Amniotic epithelial cell (primary cell): Measurements from ENCODE around the gene ZNF117.
"Not testable (repeated sequence)": the region's sequence is repeated elsewhere in the genome, so short reads cannot be mapped to it uniquely, and the experiment has no call there.

Experiments
- DNase-seq: peaks from one replicate; pipeline ENCODE4 v3.0.0-alpha.2; 2010; ENCODE audit warnings: low read depth

Gene ZNF117

GRCh38 chr7:64990936-64991335 lies at the start of gene ZNF117:
Gene ZNF117, minus strand, starts transcription at chr7:64991036.
- DNase-seq = no peak

- DNase-seq = peak; percentile 13
These were observed 47.9 kb upstream of the ZNF117 start for GRCh38 chr7:65038767-65039166.

DNA sequence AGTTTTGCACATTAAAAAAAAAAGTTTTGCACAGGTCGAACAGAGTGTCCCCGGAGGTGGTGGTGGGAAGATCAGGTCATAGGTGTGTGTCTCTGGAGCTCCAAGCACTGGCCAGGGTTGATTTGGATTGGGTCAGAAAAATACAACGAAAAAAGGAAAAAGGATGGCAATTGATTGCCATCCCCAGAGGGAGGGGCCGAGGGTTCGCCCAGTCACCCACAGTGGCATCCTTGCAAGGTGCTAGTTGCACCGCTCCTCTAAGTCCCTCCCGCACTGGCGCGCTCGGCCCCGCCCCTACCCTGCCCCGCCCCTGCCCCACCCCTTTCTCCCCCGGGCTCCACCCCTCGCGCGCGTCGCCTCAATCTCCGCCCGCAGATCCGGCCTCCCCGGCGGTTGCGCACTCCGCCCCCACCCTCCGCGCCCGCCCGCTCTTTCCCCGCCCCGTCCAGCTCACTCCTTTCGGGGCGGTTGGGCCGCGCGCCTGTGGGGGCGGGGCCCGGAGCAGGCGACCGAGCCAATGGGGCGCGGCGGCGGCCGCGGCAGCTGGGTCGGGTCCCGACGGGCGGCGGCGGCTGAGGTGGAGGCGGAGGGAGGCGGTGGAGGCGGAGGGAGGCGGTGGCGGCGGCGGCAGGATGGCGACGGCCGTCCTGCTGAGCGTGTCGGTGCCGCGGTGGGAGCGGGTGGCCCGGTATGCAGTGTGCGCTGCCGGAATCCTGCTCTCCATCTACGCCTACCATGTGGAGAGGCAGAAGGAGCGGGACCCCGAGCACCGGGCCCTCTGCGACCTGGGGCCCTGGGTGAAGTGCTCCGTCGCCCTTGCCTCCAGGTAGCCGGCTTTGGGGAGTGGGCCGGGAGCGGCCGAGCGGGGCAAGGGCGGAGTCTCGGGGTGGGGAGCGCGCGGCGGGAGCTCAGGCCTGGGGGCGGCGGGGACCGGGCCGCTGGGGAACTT lies 47.2 kb upstream of the ZNF117 start:
- peak; percentile 86 for DNase-seq

DNA sequence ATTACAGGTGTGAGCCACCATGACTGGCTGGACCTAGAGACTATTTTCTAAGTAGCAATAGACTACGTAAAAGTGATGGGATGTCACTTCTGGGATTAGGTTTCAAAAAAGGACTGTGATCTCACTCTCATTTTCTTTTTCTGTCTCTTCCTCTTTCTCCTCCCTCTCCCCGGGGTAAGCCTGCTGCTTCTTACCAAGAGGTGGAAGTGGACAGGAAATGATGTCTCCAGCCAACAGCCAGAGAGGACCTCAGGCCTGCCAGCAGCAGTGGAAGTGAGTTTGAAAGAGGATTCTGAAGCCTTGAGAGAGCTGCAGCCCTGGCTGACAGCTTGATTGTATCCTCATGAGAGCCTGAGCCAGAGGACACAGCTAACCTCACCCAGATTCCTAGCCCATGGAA lies 45.7 kb upstream of the ZNF117 start:
- DNase-seq = not testable (repeated sequence)

- not testable (repeated sequence) for DNase-seq
These were observed 44.6 kb upstream of the ZNF117 start for GRCh38 chr7:65035469-65035868.

DNA sequence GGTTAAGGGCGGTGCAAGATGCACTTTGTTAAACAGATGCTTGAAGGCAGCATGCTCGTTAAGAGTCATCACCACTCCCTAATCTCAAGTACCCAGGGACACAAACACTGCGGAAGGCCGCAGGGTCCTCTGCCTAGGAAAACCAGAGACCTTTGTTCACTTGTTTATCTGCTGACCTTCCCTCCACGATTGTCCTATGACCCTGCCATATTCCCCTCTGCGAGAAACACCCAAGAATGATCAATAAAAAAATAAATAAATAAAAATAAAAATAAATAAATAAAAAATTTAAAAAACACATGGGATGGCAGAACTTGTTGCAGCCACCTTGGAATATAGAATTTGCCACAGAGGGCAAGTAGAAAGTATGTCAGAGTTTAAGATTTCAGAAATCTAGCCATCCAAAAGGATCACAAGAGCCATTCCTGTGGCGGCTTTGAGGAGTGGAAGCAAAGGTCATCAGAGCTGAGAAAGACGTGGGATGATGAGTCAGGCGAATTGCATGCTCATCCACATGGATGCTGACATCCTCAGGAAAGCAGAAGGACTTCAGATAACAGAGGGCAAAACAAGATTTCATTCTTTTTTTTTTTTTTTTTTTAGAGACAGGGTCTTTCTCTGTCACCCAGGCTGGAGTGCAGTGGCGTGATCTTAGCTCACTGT lies 43.4 kb upstream of the ZNF117 start:
- peak; percentile 88 for DNase-seq

DNA sequence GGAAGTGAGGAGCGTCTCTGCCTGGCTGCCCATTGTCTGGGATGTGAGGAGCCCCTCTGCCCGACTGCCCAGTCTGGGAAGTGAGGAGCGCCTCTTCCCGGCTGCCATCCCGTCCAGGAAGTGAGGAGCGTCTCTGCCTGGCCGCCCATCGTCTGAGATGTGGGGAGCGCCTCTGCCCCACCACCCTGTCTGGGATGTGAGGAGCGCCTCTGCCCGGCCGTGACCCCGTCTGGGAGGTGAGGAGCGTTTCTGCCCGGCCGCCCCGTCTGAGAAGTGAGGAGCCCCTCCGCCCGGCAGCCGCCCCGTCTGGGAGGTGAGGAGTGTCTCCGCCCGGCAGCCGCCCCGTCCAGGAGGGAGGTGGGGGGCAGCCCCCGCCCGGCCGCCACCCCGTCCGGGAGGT lies 42.6 kb upstream of the ZNF117 start:
- DNase-seq = not testable (repeated sequence)

- DNase-seq = not testable (repeated sequence)
These were observed 34.2 kb upstream of the ZNF117 start for GRCh38 chr7:65025023-65025422.

GRCh38 chr7:65020978-65021377 lies 30.1 kb upstream of the ZNF117 start:
- DNase-seq = not testable (repeated sequence)

DNA sequence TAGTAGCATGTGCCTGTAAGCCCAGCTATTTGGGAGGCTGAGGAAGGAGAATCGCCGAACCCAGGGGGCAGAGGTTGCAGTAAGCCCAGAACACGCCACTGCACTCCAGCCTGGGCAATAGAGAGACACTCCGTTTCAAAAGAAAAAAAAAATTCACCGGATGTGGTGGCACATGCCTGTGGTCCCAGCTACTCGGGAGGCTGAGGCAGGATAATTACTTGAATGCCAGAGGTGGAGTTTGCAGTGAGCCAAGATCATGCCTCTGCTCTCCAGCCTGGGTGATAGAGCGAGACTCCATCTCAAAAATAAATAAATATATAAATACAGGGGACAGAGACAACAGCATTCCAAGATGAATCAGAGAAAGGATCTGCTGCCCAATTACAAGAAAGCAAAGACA lies 19.0 kb upstream of the ZNF117 start:
- DNase-seq = not testable (repeated sequence)

GRCh38 chr7:65009394-65009793 lies 18.6 kb upstream of the ZNF117 start:
- DNase-seq = not testable (repeated sequence)

DNA sequence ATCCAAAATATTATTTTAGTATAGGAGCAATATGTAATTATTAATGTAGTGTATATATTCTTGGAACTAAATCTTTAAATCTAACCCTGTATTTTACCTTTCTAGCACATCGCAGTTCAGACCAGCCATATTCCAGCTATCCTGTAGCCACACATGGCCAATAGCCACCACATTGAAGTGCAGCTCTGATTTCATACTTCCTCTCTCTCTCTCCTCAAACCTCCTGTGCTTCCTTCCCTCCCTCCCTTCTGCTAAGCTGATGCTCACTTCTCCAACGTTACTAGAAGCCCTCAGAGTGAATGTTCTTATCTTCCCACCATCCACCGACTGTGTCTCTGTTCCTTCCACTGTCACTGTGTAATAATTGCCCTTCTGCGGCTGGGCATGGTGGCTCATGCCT lies 16.2 kb upstream of the ZNF117 start:
- DNase-seq = not testable (repeated sequence)

GRCh38 chr7:65006094-65006992 lies 15.5 kb upstream of the ZNF117 start, which contains the start of gene ERV3-1:
Gene ERV3-1, minus strand, starts transcription at chr7:65006687. Its CDS starts 13,661 bp downstream, at chr7:64993026.
- DNase-seq = peak; percentile 95

DNA sequence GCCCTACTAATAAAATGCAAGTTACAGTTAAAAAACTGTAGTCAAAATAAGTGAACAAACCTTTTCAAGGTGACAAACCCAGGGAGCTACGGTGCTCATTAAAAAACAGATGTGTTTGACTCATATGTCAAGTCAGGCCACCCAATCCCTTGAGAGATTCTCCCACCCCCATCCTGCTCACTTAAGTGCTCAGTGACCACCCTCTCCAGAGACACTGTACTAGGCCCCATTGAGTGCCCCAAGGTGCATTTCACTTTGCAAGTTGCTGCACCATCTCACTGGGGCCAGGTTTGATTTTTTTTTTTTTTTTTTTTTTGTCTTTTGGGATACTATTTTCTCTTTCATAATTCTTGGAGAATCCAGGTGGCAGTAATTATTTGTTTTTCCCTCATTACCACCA lies 13.7 kb upstream of the ZNF117 start:
- DNase-seq = no peak

GRCh38 chr7:65002972-65003585 lies 12.2 kb upstream of the ZNF117 start:
- DNase-seq = no peak

DNA sequence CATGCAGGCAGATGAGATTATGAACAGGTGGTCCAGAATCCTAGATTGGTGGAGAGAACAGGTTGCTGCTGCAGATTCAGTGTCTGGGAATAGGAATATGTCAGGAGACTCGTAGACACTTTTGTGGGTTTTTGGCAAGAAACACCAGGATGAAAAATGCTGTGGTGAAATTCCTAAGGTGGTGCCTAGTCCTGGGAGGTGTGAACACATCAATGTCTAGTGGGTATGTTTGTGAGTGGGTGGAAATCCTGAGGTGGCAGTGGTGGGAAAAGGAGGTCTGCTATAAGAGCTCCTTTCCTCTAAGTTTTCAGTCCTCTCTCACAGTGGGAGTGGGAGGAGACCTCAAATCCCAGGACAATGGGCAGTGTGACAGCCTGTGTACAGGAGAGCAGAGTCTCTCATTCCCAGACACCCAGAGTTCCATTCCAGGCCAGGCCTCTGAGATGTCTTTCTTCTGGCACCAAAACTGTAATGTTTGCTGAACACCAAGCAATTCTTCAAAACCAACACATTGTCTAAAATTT lies 10.5 kb upstream of the ZNF117 start:
- peak; percentile 47 for DNase-seq

DNA sequence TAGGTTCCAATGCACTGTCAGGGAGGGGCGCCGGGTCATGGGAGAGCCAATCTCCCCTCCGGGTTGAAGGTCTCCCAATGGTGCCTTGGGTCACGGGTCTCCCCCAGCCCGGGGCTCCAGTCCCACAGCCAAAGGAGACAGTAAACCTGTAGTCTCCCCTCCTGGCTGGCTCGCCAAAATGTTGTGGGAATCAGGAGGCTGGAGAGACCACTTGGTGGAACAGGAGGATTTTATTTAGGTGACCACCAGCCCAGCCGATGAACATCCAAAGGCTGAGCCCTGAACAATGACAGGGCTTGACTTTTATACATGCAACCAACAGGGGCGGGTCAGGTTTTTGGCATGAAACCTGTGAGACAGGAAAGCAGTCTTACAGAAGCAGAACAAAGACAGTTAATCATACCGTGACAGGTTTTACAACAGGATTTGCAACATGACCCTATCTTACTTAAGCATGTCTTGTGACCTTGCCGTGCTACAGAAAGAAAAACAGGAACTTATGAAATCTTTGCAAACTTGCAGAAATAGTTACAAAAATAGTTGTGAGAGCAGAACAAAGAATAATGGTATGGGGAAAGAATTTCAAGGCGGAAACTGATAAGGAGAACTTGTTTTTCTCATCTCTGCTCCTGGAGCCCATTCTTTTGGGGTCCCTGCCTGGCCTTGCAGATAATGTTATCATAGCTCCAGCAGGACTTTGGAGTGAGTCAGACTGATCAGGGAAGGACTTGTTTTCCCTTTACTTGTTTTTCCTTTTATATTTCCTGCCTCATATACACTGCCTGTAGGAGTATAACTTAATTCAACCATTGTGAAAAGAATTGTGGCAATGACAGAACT lies 8.5 kb upstream of the ZNF117 start:
- DNase-seq = peak; percentile 98

DNA sequence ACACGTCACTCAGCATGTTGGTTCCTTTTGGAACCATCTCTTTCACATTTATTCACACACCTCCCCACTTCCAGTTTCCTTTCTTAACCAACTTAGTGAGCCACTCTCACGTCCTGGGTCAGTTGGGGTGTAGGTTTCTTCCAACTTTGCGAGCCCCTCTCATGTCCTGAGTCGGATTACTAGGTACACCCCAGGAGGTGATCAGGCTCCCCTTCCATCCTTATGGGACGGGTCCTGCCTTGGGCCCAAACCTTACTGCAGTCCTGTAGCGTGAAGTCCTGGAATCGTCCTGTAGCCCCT lies 8.0 kb upstream of the ZNF117 start:
- DNase-seq = no peak

- peak; percentile 29 for DNase-seq
These were observed 7.1 kb upstream of the ZNF117 start for GRCh38 chr7:64997927-64998391.

DNA sequence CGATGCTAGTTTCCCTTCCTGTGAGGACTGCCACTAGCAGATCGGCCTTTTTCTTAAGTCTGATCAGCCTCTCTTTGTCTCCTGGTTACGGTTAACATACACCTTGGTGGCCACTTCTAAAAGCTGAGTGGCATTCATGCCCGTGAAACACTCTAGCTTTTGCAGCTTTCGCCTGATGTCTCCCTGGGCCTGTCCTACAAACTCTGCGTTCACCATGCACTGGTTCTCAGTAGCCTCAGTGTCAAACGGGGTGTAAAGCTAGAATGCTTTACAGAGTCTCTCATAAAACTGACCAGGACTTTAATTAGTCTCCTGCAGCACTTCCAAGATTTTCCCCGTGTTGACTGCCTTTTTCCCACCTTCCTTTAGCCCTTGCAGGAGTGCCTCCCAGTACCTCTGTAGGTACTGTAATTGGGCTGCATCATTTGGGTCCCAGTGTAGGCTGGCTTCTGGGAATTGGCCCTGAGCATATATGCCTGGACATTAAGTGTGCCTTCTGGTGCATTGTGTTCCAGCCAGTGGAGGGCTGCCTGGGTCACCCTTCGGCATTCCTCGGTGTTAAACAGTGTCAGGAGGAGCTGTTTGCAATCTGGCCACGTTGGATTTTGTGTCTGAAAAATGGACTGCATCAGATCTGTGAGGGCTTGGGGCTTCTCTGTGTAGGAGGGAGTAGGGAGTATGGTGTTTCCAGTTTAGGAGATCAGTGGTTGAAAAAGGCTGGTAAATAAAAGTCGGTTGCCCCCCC lies 6.5 kb upstream of the ZNF117 start:
- no peak for DNase-seq
